Liver (tissue), 9 donors: ENCODE measurements around the gene CMTM5. TPM values are rescaled to one million over a fixed set of nuclear protein-coding genes. Genes with fewer than 3 reads are reported as not detected.

Source experiments
- DNase-seq: peaks from one replicate; pipeline ENCODE4 v3.0.0-alpha.2; 2017; ENCODE audit warnings: low spot score
- H3K27ac ChIP-seq, 2 donors: one replicate each; pipeline ENCODE4 v1.7.0; 2013; ENCODE audit warnings: inconsistent platforms in 2 of 2, low read length in 2 of 2, control low read depth in 1 of 2, low read depth in 1 of 2, mild to moderate bottlenecking in 1 of 2
- H3K27me3 ChIP-seq, 4 donors: one replicate each; pipeline versions ENCODE4 v1.6.1 to v1.7.0; 2013; ENCODE audit warnings: low read length in 3 of 4, inconsistent platforms in 1 of 4, mild to moderate bottlenecking in 1 of 4, moderate library complexity in 1 of 4; ENCODE audit not compliant: control insufficient read depth in 4 of 4, insufficient read depth in 4 of 4
- H3K36me3 ChIP-seq, 4 donors: one replicate each; pipeline versions ENCODE4 v1.6.1 to v1.7.0; 2013; ENCODE audit warnings: low read length in 3 of 4, mild to moderate bottlenecking in 3 of 4, low read depth in 1 of 4, moderate library complexity in 1 of 4; ENCODE audit not compliant: control insufficient read depth in 4 of 4, insufficient read depth in 3 of 4
- H3K4me1 ChIP-seq, 4 donors: one replicate each; pipeline versions ENCODE4 v1.6.1 to v1.7.0; 2013; ENCODE audit warnings: low read length in 3 of 4, mild to moderate bottlenecking in 3 of 4, moderate library complexity in 1 of 4; ENCODE audit not compliant: control insufficient read depth in 4 of 4, insufficient read depth in 4 of 4
- H3K4me3 ChIP-seq, 3 donors: one replicate each; pipeline versions ENCODE4 v1.6.1 to v1.7.0; 2013; ENCODE audit warnings: low read length in 3 of 3, control low read depth in 1 of 3, low read depth in 1 of 3, mild to moderate bottlenecking in 1 of 3
- H3K9ac ChIP-seq, 2 donors: one replicate each; pipeline ENCODE4 v1.7.0; 2013; ENCODE audit warnings: low read length in 2 of 2, mild to moderate bottlenecking in 2 of 2, moderate library complexity in 2 of 2, control low read depth in 1 of 2, low read depth in 1 of 2
- H3K9me3 ChIP-seq, 4 donors: one replicate each; pipeline versions ENCODE4 v1.6.1 to v1.7.0; 2013; ENCODE audit warnings: low read length in 3 of 4; ENCODE audit not compliant: control insufficient read depth in 4 of 4
- ATF3 ChIP-seq: IDR thresholded peaks from 2 replicates; pipeline ENCODE4 v1.6.1; 2016; ENCODE audit warnings: antibody characterized with exemption
- CTCF ChIP-seq: fragments of 150-350 bp; IDR thresholded peaks from 2 replicates; pipeline ENCODE4 v1.5.1; 2017; ENCODE audit warnings: improper control_type of control experiment, low read depth, low read length; ENCODE audit not compliant: missing input control
- EGR1 ChIP-seq, 2 donors: IDR thresholded peaks; 2 replicates each; pipeline ENCODE4 v1.6.1; 2016 to 2018; ENCODE audit warnings: antibody characterized with exemption in 2 of 2, low read depth in 2 of 2
- FOXA1 ChIP-seq: IDR thresholded peaks from 2 replicates; pipeline ENCODE4 v1.6.1; 2016; ENCODE audit warnings: antibody characterized with exemption
- FOXA2 ChIP-seq: IDR thresholded peaks from 2 replicates; pipeline ENCODE4 v1.6.1; 2016; ENCODE audit warnings: antibody characterized with exemption
- GABPA ChIP-seq, 2 donors: IDR thresholded peaks in 1 of 2; conservative IDR thresholded peaks in 1 of 2; 2 replicates each; pipeline ENCODE4 v1.6.1; 2016; ENCODE audit warnings: antibody characterized with exemption in 2 of 2, mild to moderate bottlenecking in 1 of 2, moderate library complexity in 1 of 2
- HNF4G ChIP-seq: IDR thresholded peaks from 2 replicates; pipeline ENCODE4 v1.6.1; 2016; ENCODE audit warnings: antibody characterized with exemption
- JUND ChIP-seq, 2 donors: IDR thresholded peaks; 2 replicates each; pipeline ENCODE4 v1.6.1; 2016; ENCODE audit warnings: antibody characterized with exemption in 2 of 2
- MAX ChIP-seq: IDR thresholded peaks from 2 replicates; pipeline ENCODE4 v1.6.1; 2016; ENCODE audit warnings: antibody characterized with exemption
- REST ChIP-seq: IDR thresholded peaks from 2 replicates; pipeline ENCODE4 v1.6.1; 2016; ENCODE audit warnings: antibody characterized with exemption, mild to moderate bottlenecking
- RXRA ChIP-seq, 2 donors: IDR thresholded peaks; 2 replicates each; pipeline ENCODE4 v1.6.1; 2017 to 2018; ENCODE audit warnings: antibody characterized with exemption in 2 of 2, mild to moderate bottlenecking in 1 of 2
- SP1 ChIP-seq: IDR thresholded peaks from 2 replicates; pipeline ENCODE4 v1.6.1; 2018; ENCODE audit warnings: antibody characterized with exemption, mild to moderate bottlenecking
- YY1 ChIP-seq: IDR thresholded peaks from 2 replicates; pipeline ENCODE4 v1.6.1; 2016; ENCODE audit warnings: antibody characterized with exemption, mild to moderate bottlenecking
- ZBTB33 ChIP-seq: IDR thresholded peaks from 2 replicates; pipeline ENCODE4 v1.6.1; 2016; ENCODE audit warnings: antibody characterized with exemption
- WGBS: extraction: QIAGEN DNeasy Blood & Tissue Kit; methylation state at CpG from one replicate; pipeline ENCODE4 v1.1.7; 2013; 5-methylcytosine and 5-hydroxymethylcytosine counted together
- polyA plus RNA-seq, 2 donors: library from polyadenylated mRNA; stranded (reverse) in 1 of 2; unstranded in 1 of 2; fragments of 200-250 nt in 1 of 2; fragments of >200 nt in 1 of 2; fragmentation: Nextera tagmentation in 1 of 2; extraction: Ambion mirVana in 1 of 2; gene quantifications; one replicate each; pipeline versions ENCODE4 v1.2.1 to v1.2.3, GENCODE V29; 2013 to 2015
- total RNA-seq, 2 donors: library from RNA; depleted of rRNA; stranded (reverse); fragments of >200 nt; gene quantifications; one replicate each; pipeline ENCODE4 v1.2.3, GENCODE V29; 2014
- donor health status: healthy.
- donor health status: healthy.
- donor health status: healthy.
- donor health status: healthy.
- donor health status: healthy.

Gene CMTM5
- total and polyA plus RNA-seq, 4 donors: 0.22 to 5.5 TPM; not detected in 2

- Histone ChIP-seq H3K4me1 (peaks cover 4 to 11% (median 8%) of the 10 kb centered on the region in 4 donors), H3K27ac (no peak overlapping the region), H3K9me3 (no peaks in the 10 kb centered on the region), H3K27me3 (peaks cover 0 to 11% (median 2%) of the 10 kb centered on the region in 4 donors), H3K4me3 (no peak overlapping the region), H3K36me3 (no peaks in the 10 kb centered on the region), H3K9ac (no peak overlapping the region)
- TF ChIP-seq REST (no peak), ZBTB33 (no peak), EGR1 (IDR thresholded peaks at IDR 0.05; ENCODE audit: low read depth in 2 of 2) (no peak), HNF4G (no peak), SP1 (no peak), CTCF (no peak), FOXA2 (no peak), ATF3 (no peak), RXRA (IDR thresholded peaks at IDR 0.05) (no peak), YY1 (no peak), MAX (no peak)
- WGBS: 88% methylated on average over 6 of the region's 6 CpGs
- DNase-seq: no peak
Measured at GRCh38 chr14:23355871-23356435, 20.9 kb upstream of the CMTM5 start.

GRCh38 chr14:23356662-23357061, 20.2 kb upstream of the CMTM5 start:
- DNase-seq: no peak
- no peak for TF ChIP-seq GABPA (IDR thresholded peaks at IDR 0.05 in 1 of 2, conservative IDR thresholded peaks at IDR 0.05 in 1 of 2)
- TF ChIP-seq EGR1 (IDR thresholded peaks at IDR 0.05; ENCODE audit: low read depth in 2 of 2): no peak
- no peak for TF ChIP-seq SP1
- no peak for TF ChIP-seq YY1
- no peak for TF ChIP-seq ZBTB33
- TF ChIP-seq MAX: no peak
- no peak for TF ChIP-seq FOXA1
- TF ChIP-seq REST: no peak
- TF ChIP-seq HNF4G: no peak
- TF ChIP-seq JUND (IDR thresholded peaks at IDR 0.05): no peak
- TF ChIP-seq FOXA2: no peak
- 98% methylated on average over 4 of the region's 4 CpGs for WGBS

More at GRCh38 chr14:23356662-23357061, 20.2 kb upstream of the CMTM5 start:
- Histone ChIP-seq H3K9ac (no peak overlapping the region), H3K4me3 (no peak overlapping the region), H3K36me3 (no peaks in the 10 kb centered on the region), H3K9me3 (no peaks in the 10 kb centered on the region), H3K27ac (no peak overlapping the region), H3K27me3 (peaks cover 0 to 11% (median 2%) of the 10 kb centered on the region in 4 donors), H3K4me1 (peaks cover 4 to 11% (median 8%) of the 10 kb centered on the region in 4 donors)
